ENCODE measurements around the gene IGFL1. TPM values are rescaled to one million over a fixed set of nuclear protein-coding genes. Genes with fewer than 3 reads are reported as not detected.

IGFL1 gene
- total and polyA plus RNA-seq, 2 of the 8 experiments (the other 6 are each of a cell fraction or from before 2014, with no cell fraction given): not detected

DNA sequence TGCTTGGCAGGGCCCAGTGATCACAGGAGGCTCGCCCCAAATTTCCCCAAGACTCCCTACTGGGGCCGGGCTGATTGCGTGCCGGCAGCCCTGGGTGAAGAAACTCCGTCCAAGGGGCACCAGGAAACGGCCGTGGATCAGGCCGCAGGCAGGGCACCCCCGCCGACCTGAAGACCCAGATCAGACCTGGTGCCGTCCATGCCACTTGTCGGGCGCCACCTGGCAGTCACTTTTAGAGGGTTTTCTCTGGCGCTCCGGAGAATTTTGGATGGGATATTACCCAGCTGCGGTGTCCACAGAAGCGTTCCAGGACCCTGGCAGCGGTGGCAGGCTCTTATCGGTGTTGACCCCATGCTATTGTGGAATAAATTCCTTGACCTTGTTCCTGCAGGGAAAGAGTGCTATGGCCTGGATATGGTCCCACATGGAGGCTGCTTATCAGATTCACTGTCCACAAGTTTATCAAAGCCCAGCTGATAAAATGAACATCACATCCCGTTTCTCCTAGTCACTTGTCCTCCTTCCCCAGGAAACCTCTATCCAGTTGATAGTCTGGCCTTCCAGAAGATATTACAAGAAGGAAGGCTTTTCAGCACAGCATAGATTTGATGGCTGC lies 43.3 kb upstream of the IGFL1 start (continued):
- TF ChIP-seq SAP30 (IDR thresholded peaks at IDR 0.05; ENCODE audit: insufficient read depth, insufficient replicate concordance, low read length): no peak

Measured in H1 (cell line).